Naive thymus-derived CD4-positive, alpha-beta T cell (primary cell): Measurements from ENCODE around the gene CPEB2. TPM values are rescaled to one million over a fixed set of nuclear protein-coding genes. Genes with fewer than 3 reads are reported as not detected.
"Not testable (repeated sequence)": the region's sequence is repeated elsewhere in the genome, so short reads cannot be mapped to it uniquely, and the experiment has no call there.

Experiments
- ATAC-seq: fragments of 150-1000 bp; cut with Tn5 transposase; 2 replicates; pipeline ENCODE4 v1.10.0; 2021; ENCODE audit warnings: mild to moderate bottlenecking, moderate library complexity
- CTCF ChIA-PET: fragments of 350-600 bp; sonication (Branson Sonifier 250); formaldehyde crosslinking; loops from one replicate; lab custom pipeline; 2021; ENCODE audit warnings: antibody characterized with exemption; lab: Charles Lee
- POLR2A ChIA-PET: fragments of 350-600 bp; sonication (Branson Sonifier 250); formaldehyde crosslinking; loops from one replicate; lab custom pipeline; 2021; ENCODE audit warnings: antibody characterized with exemption, inconsistent platforms; lab: Charles Lee
- DNase-seq, 9 donors: peaks; one replicate each; pipeline versions ENCODE4 v3.0.0 to v3.0.0-alpha.2; 2020 to 2022; ENCODE audit warnings: mixed read lengths in 1 of 9
- H3K27ac ChIP-seq: one replicate; pipeline ENCODE4 v1.7.0; 2013; ENCODE audit warnings: mild to moderate bottlenecking, low read depth, low read length, moderate library complexity
- H3K27me3 ChIP-seq, 2 donors: one replicate each; pipeline ENCODE4 v1.7.0; 2013; ENCODE audit warnings: low read length in 2 of 2, mild to moderate bottlenecking in 2 of 2, moderate library complexity in 2 of 2; ENCODE audit not compliant: control insufficient read depth in 2 of 2, insufficient read depth in 2 of 2
- H3K36me3 ChIP-seq, 3 experiments: 1 replicate in 2 of 3; 2 replicates in 1 of 3; pipeline ENCODE4 v1.7.0; 2013; ENCODE audit warnings: low read length in 3 of 3, mild to moderate bottlenecking in 3 of 3, moderate library complexity in 1 of 3; ENCODE audit not compliant: insufficient read depth in 3 of 3, control insufficient read depth in 2 of 3
- H3K4me1 ChIP-seq, 2 donors: one replicate each; pipeline ENCODE4 v1.7.0; 2013; ENCODE audit warnings: low read length in 2 of 2, mild to moderate bottlenecking in 2 of 2, moderate library complexity in 1 of 2; ENCODE audit not compliant: control insufficient read depth in 2 of 2, insufficient read depth in 2 of 2
- H3K4me3 ChIP-seq: 2 replicates; pipeline ENCODE4 v1.7.0; 2013; ENCODE audit warnings: mild to moderate bottlenecking, low read length
- H3K9me3 ChIP-seq, 3 experiments: 1 replicate in 2 of 3; 2 replicates in 1 of 3; pipeline ENCODE4 v1.7.0; 2013; ENCODE audit warnings: low read length in 3 of 3; ENCODE audit not compliant: control insufficient read depth in 2 of 3
- H3K27ac Mint-ChIP-seq, 9 donors: one replicate each; pipeline ENCODE4 v1.8.0; 2020 to 2022; ENCODE audit warnings: mixed read lengths in 9 of 9, mild to moderate bottlenecking in 8 of 9, moderate library complexity in 5 of 9, inconsistent platforms in 2 of 9
- H3K27me3 Mint-ChIP-seq, 5 donors: one replicate each; pipeline ENCODE4 v1.8.0; 2021 to 2022; ENCODE audit warnings: mixed read lengths in 5 of 5, mild to moderate bottlenecking in 1 of 5
- H3K36me3 Mint-ChIP-seq, 5 donors: one replicate each; pipeline ENCODE4 v1.8.0; 2020 to 2022; ENCODE audit warnings: mixed read lengths in 5 of 5, mild to moderate bottlenecking in 3 of 5, inconsistent platforms in 1 of 5
- H3K4me1 Mint-ChIP-seq, 7 donors: one replicate each; pipeline ENCODE4 v1.8.0; 2020 to 2022; ENCODE audit warnings: mixed read lengths in 7 of 7, mild to moderate bottlenecking in 3 of 7, inconsistent platforms in 1 of 7
- H3K4me3 Mint-ChIP-seq, 10 donors: one replicate each; pipeline ENCODE4 v1.8.0; 2020 to 2022; ENCODE audit warnings: mild to moderate bottlenecking in 10 of 10, mixed read lengths in 10 of 10, moderate library complexity in 6 of 10, inconsistent platforms in 2 of 10
- H3K9me3 Mint-ChIP-seq, 11 donors: one replicate each; pipeline ENCODE4 v1.8.0; 2020 to 2022; ENCODE audit warnings: mixed read lengths in 11 of 11, mild to moderate bottlenecking in 4 of 11, inconsistent platforms in 1 of 11, moderate library complexity in 1 of 11
- intact Hi-C, 2 donors: fragments of 100-400 bp; cut with micrococcal nuclease; formaldehyde crosslinking; loops; one replicate each; pipeline ENCODE4 v1.15.1; 2023
- polyA plus RNA-seq, 2 donors: library from polyadenylated mRNA; unstranded; fragments of 300-500 nt; fragmentation: Illumina TruSeq; gene quantifications; one replicate each; pipeline ENCODE4 v1.2.3, GENCODE V29; 2021
- total RNA-seq, 6 experiments: library from RNA in 5 of 6; stranded (reverse) in 5 of 6; gene quantifications; 1 replicate in 5 of 6; 2 replicates in 1 of 6; pipeline ENCODE4 v1.2.3 and lab custom pipeline; 2021 to 2026

The CPEB2 gene
- total and polyA plus RNA-seq, 7 experiments from 2014 or later, result 0.82 to 21.7 (median 13.2) TPM

GRCh38 chr4:15077969-15078368 is 75.7 kb downstream of the CPEB2 start:
- H3K9me3 ChIP-seq, result peaks cover 0 to 10% (median 0%) of the 10 kb centered on the region in 3 experiments
- ChIA-PET POLR2A (no interaction called here), CTCF (no interaction called here)
- no peak overlapping the region for H3K27ac ChIP-seq
- no peaks in the 10 kb centered on the region for H3K27me3 ChIP-seq
- Mint-ChIP-seq H3K27me3 (peaks cover 0 to 16% (median 6%) of the 10 kb centered on the region in 5 donors), H3K27ac (no peak overlapping the region), H3K9me3 (peaks cover 0 to 34% (median 16%) of the 10 kb centered on the region in 11 donors), H3K4me3 (no peak overlapping the region), H3K4me1 (no peaks in the 10 kb centered on the region), H3K36me3 (peaks cover 0 to 7% (median 0%) of the 10 kb centered on the region in 5 donors)
- no peaks in the 10 kb centered on the region for H3K4me1 ChIP-seq
- ATAC-seq, result no peak
- H3K4me3 ChIP-seq, result no peak overlapping the region
- no peak for DNase-seq
- intact Hi-C loops, result no loop called here
- H3K36me3 ChIP-seq, result no peaks in the 10 kb centered on the region

- Mint-ChIP-seq H3K36me3 (peaks cover 0 to 7% (median 0%) of the 10 kb centered on the region in 5 donors), H3K4me1 (no peaks in the 10 kb centered on the region), H3K4me3 (no peak overlapping the region), H3K9me3 (peaks cover 0 to 28% (median 11%) of the 10 kb centered on the region in 11 donors), H3K27me3 (peaks cover 0 to 19% (median 6%) of the 10 kb centered on the region in 5 donors), H3K27ac (no peak overlapping the region)
- POLR2A ChIA-PET, result no interaction called here
- Histone ChIP-seq H3K36me3 (no peaks in the 10 kb centered on the region), H3K4me3 (no peak overlapping the region), H3K27me3 (no peaks in the 10 kb centered on the region), H3K9me3 (peaks cover 0 to 10% (median 0%) of the 10 kb centered on the region in 3 experiments), H3K27ac (no peak overlapping the region), H3K4me1 (no peaks in the 10 kb centered on the region)
- DNase-seq (no peak), ATAC-seq (no peak)
- CTCF ChIA-PET, result no interaction called here
- intact Hi-C loops, result no loop called here
These were observed 76.7 kb downstream of the CPEB2 start for GRCh38 chr4:15078682-15079642.

- H3K36me3 ChIP-seq, result no peaks in the 10 kb centered on the region
- Mint-ChIP-seq H3K27me3 (peaks cover 4 to 25% (median 11%) of the 10 kb centered on the region in 5 donors), H3K27ac (no peak overlapping the region), H3K4me3 (no peak overlapping the region), H3K4me1 (no peaks in the 10 kb centered on the region), H3K36me3 (no peaks in the 10 kb centered on the region), H3K9me3 (peaks cover 0 to 9% (median 0%) of the 10 kb centered on the region in 11 donors)
- ChIA-PET POLR2A (no interaction called here), CTCF (no interaction called here)
- H3K4me1 ChIP-seq, result no peaks in the 10 kb centered on the region
- intact Hi-C loops, result no loop called here
- no peak overlapping the region for H3K27ac ChIP-seq
- no peak overlapping the region for H3K4me3 ChIP-seq
- H3K9me3 ChIP-seq, result no peaks in the 10 kb centered on the region
- no peak for ATAC-seq
- DNase-seq, result no peak
- no peaks in the 10 kb centered on the region for H3K27me3 ChIP-seq
These were observed 82.5 kb downstream of the CPEB2 start for GRCh38 chr4:15084780-15085179.

GRCh38 chr4:15085762-15086161 is 83.5 kb downstream of the CPEB2 start:
- POLR2A ChIA-PET, H3K4me1 Mint-ChIP-seq, H3K27me3 ChIP-seq, ATAC-seq, H3K27ac ChIP-seq, intact Hi-C loops, H3K36me3 ChIP-seq, H3K36me3 Mint-ChIP-seq, H3K4me1 ChIP-seq, H3K9me3 Mint-ChIP-seq, H3K27ac Mint-ChIP-seq, H3K9me3 ChIP-seq, H3K4me3 ChIP-seq, CTCF ChIA-PET, H3K4me3 Mint-ChIP-seq, DNase-seq: not testable (repeated sequence)
- peaks cover 11 to 25% (median 14%) of the 10 kb centered on the region in 5 donors for H3K27me3 Mint-ChIP-seq

GRCh38 chr4:15086259-15086658 is 84.0 kb downstream of the CPEB2 start:
- POLR2A ChIA-PET, H3K9me3 Mint-ChIP-seq, intact Hi-C loops, H3K4me3 ChIP-seq, DNase-seq, H3K4me1 Mint-ChIP-seq, H3K36me3 ChIP-seq, H3K36me3 Mint-ChIP-seq, CTCF ChIA-PET, H3K27ac Mint-ChIP-seq, H3K27me3 ChIP-seq, ATAC-seq, H3K9me3 ChIP-seq, H3K4me3 Mint-ChIP-seq, H3K4me1 ChIP-seq, H3K27ac ChIP-seq: not testable (repeated sequence)
- H3K27me3 Mint-ChIP-seq, result peaks cover 11 to 25% (median 18%) of the 10 kb centered on the region in 5 donors

GRCh38 chr4:15088394-15089035 is 86.2 kb downstream of the CPEB2 start:
- intact Hi-C loops, result no loop called here
- Mint-ChIP-seq H3K4me3 (no peak overlapping the region), H3K36me3 (peaks cover 0 to 3% (median 0%) of the 10 kb centered on the region in 5 donors), H3K9me3 (peaks cover 0 to 9% (median 0%) of the 10 kb centered on the region in 11 donors), H3K27ac (no peak overlapping the region), H3K4me1 (no peaks in the 10 kb centered on the region), H3K27me3 (peaks cover 11 to 20% (median 18%) of the 10 kb centered on the region in 5 donors)
- no peak overlapping the region for H3K27ac ChIP-seq
- no peak overlapping the region for H3K4me3 ChIP-seq
- POLR2A ChIA-PET, result no interaction called here
- no peak for ATAC-seq
- CTCF ChIA-PET, result no interaction called here
- H3K4me1 ChIP-seq, result no peaks in the 10 kb centered on the region
- no peaks in the 10 kb centered on the region for H3K36me3 ChIP-seq
- H3K9me3 ChIP-seq, result no peaks in the 10 kb centered on the region
- H3K27me3 ChIP-seq, result no peaks in the 10 kb centered on the region
- DNase-seq, result no peak
